Naive B cell (primary cell): ENCODE data around the gene COL4A4. TPM values are rescaled to one million over a fixed set of nuclear protein-coding genes. Genes with fewer than 3 reads are reported as not detected.
A peak's percentile ranks its signal among the peaks of the same experiment; 100 is the strongest.
"Not testable (repeated sequence)": the region's sequence is repeated elsewhere in the genome, so short reads cannot be mapped to it uniquely, and the experiment has no call there.

Source experiments
- ATAC-seq, 2 donors: fragments of 150-1000 bp; cut with Tn5 transposase; 2 replicates each; pipeline ENCODE4 v1.10.0; 2021; ENCODE audit warnings: low read depth in 2 of 2, mild to moderate bottlenecking in 2 of 2, moderate library complexity in 2 of 2
- DNase-seq: peaks from one replicate; pipeline ENCODE4 v3.0.0; 2022
- H3K27ac Mint-ChIP-seq, 6 donors: one replicate each; pipeline ENCODE4 v1.8.0; 2020 to 2022; ENCODE audit warnings: mild to moderate bottlenecking in 6 of 6, mixed read lengths in 6 of 6, moderate library complexity in 5 of 6, inconsistent platforms in 2 of 6
- H3K27me3 Mint-ChIP-seq, 3 donors: one replicate each; pipeline ENCODE4 v1.8.0; 2021 to 2022; ENCODE audit warnings: mixed read lengths in 3 of 3, mild to moderate bottlenecking in 1 of 3
- H3K36me3 Mint-ChIP-seq, 2 donors: one replicate each; pipeline ENCODE4 v1.8.0; 2020 to 2022; ENCODE audit warnings: mixed read lengths in 2 of 2, inconsistent platforms in 1 of 2, mild to moderate bottlenecking in 1 of 2
- H3K4me1 Mint-ChIP-seq, 3 donors: one replicate each; pipeline ENCODE4 v1.8.0; 2020 to 2022; ENCODE audit warnings: mixed read lengths in 3 of 3, inconsistent platforms in 1 of 3, mild to moderate bottlenecking in 1 of 3, moderate library complexity in 1 of 3
- H3K4me3 Mint-ChIP-seq, 8 donors: one replicate each; pipeline ENCODE4 v1.8.0; 2020 to 2022; ENCODE audit warnings: mild to moderate bottlenecking in 8 of 8, mixed read lengths in 8 of 8, moderate library complexity in 8 of 8, inconsistent platforms in 2 of 8
- H3K9me3 Mint-ChIP-seq, 7 donors: one replicate each; pipeline ENCODE4 v1.8.0; 2020 to 2022; ENCODE audit warnings: mixed read lengths in 7 of 7, mild to moderate bottlenecking in 5 of 7, inconsistent platforms in 2 of 7, moderate library complexity in 1 of 7
- polyA plus RNA-seq, 6 donors: library from polyadenylated mRNA; unstranded; fragments of 300-500 nt; fragmentation: Illumina TruSeq; gene quantifications; one replicate each; pipeline ENCODE4 v1.2.3, GENCODE V29; 2021; ENCODE audit warnings: low read depth in 6 of 6

Gene COL4A4
- polyA plus RNA-seq, 6 donors from 2014 or later = 0.03 to 1.7 (median 0.57) TPM; not detected in 1

GRCh38 chr2:227079726-227080125, 84.3 kb downstream of the COL4A4 start:
- no peaks in the 10 kb centered on the region for H3K36me3 Mint-ChIP-seq
- ATAC-seq = no peak

GRCh38 chr2:227065065-227065464, 98.9 kb downstream of the COL4A4 start:
- DNase-seq, H3K27me3 Mint-ChIP-seq, ATAC-seq, H3K27ac Mint-ChIP-seq, H3K4me1 Mint-ChIP-seq, H3K4me3 Mint-ChIP-seq, H3K36me3 Mint-ChIP-seq: not testable (repeated sequence)
- H3K9me3 Mint-ChIP-seq = peaks cover 0 to 12% (median 6%) of the 10 kb centered on the region in 7 donors

More at GRCh38 chr2:227079726-227080125, 84.3 kb downstream of the COL4A4 start:
- Mint-ChIP-seq H3K27me3 (peaks cover 0 to 15% (median 9%) of the 10 kb centered on the region in 3 donors), H3K4me1 (no peaks in the 10 kb centered on the region), H3K27ac (no peak overlapping the region), H3K4me3 (no peak overlapping the region), H3K9me3 (peaks cover 0 to 6% (median 3%) of the 10 kb centered on the region in 7 donors)
- DNase-seq = no peak

GRCh38 chr2:227058888-227059399, 105.1 kb downstream of the COL4A4 start:
- Mint-ChIP-seq H3K4me1 (no peaks in the 10 kb centered on the region), H3K36me3 (peaks cover 0 to 6% of the 10 kb centered on the region in 2 donors), H3K9me3 (peaks cover 0 to 3% (median 0%) of the 10 kb centered on the region in 7 donors), H3K4me3 (no peak overlapping the region), H3K27me3 (peaks cover 0 to 20% (median 7%) of the 10 kb centered on the region in 3 donors), H3K27ac (no peak overlapping the region)
- DNase-seq (no peak), ATAC-seq (no peak)

GRCh38 chr2:227057743-227058447, 106.1 kb downstream of the COL4A4 start:
- H3K27ac Mint-ChIP-seq = no peak overlapping the region
- H3K4me3 Mint-ChIP-seq = no peak overlapping the region
- peaks cover 0 to 6% of the 10 kb centered on the region in 2 donors for H3K36me3 Mint-ChIP-seq
- H3K9me3 Mint-ChIP-seq = peaks cover 0 to 3% (median 0%) of the 10 kb centered on the region in 7 donors
- no peaks in the 10 kb centered on the region for H3K4me1 Mint-ChIP-seq
- H3K27me3 Mint-ChIP-seq = peaks cover 0 to 20% (median 7%) of the 10 kb centered on the region in 3 donors
- DNase-seq (no peak), ATAC-seq (no peak)

GRCh38 chr2:227057060-227057459, 106.9 kb downstream of the COL4A4 start:
- H3K9me3 Mint-ChIP-seq = peaks cover 0 to 3% (median 0%) of the 10 kb centered on the region in 7 donors
- H3K4me1 Mint-ChIP-seq = no peaks in the 10 kb centered on the region
- peaks cover 0 to 20% (median 7%) of the 10 kb centered on the region in 3 donors for H3K27me3 Mint-ChIP-seq
- ATAC-seq (no peak), DNase-seq (no peak)
- peak overlapping the region in 1 of 8 donors; percentile 33 for H3K4me3 Mint-ChIP-seq
- no peak overlapping the region for H3K27ac Mint-ChIP-seq
- H3K36me3 Mint-ChIP-seq = peaks cover 0 to 6% of the 10 kb centered on the region in 2 donors

GRCh38 chr2:227054006-227054405, 110.0 kb downstream of the COL4A4 start:
- H3K4me3 Mint-ChIP-seq = no peak overlapping the region
- H3K27ac Mint-ChIP-seq = no peak overlapping the region
- peaks cover 0 to 8% (median 0%) of the 10 kb centered on the region in 7 donors for H3K9me3 Mint-ChIP-seq
- no peaks in the 10 kb centered on the region for H3K36me3 Mint-ChIP-seq
- ATAC-seq (no peak), DNase-seq (no peak)
- H3K27me3 Mint-ChIP-seq = peaks cover 0 to 8% (median 0%) of the 10 kb centered on the region in 3 donors
- H3K4me1 Mint-ChIP-seq = no peaks in the 10 kb centered on the region

- H3K4me3 Mint-ChIP-seq = no peak overlapping the region
- peaks cover 0 to 8% (median 2%) of the 10 kb centered on the region in 7 donors for H3K9me3 Mint-ChIP-seq
- no peak for ATAC-seq
- H3K36me3 Mint-ChIP-seq = no peaks in the 10 kb centered on the region
- H3K27me3 Mint-ChIP-seq = peaks cover 0 to 7% (median 5%) of the 10 kb centered on the region in 3 donors
- peak overlapping the region in 1 of 6 donors; percentile 49 for H3K27ac Mint-ChIP-seq
- no peaks in the 10 kb centered on the region for H3K4me1 Mint-ChIP-seq
- no peak for DNase-seq
Measured at GRCh38 chr2:227052879-227053278, 111.1 kb downstream of the COL4A4 start.

GRCh38 chr2:227043981-227044380, 120.0 kb downstream of the COL4A4 start:
- Mint-ChIP-seq H3K4me1 (no peaks in the 10 kb centered on the region), H3K27me3 (peaks cover 12 to 22% (median 19%) of the 10 kb centered on the region in 3 donors), H3K36me3 (no peaks in the 10 kb centered on the region), H3K9me3 (peaks cover 0 to 4% (median 0%) of the 10 kb centered on the region in 7 donors), H3K27ac (no peak overlapping the region), H3K4me3 (no peak overlapping the region)
- DNase-seq (no peak), ATAC-seq (no peak)

- Mint-ChIP-seq H3K4me1 (no peaks in the 10 kb centered on the region), H3K9me3 (peaks cover 0 to 7% (median 4%) of the 10 kb centered on the region in 7 donors), H3K27me3 (peaks cover 18 to 31% (median 31%) of the 10 kb centered on the region in 3 donors), H3K4me3 (no peak overlapping the region), H3K36me3 (no peaks in the 10 kb centered on the region), H3K27ac (no peak overlapping the region)
- DNase-seq (no peak), ATAC-seq (no peak)
Measured at GRCh38 chr2:227038550-227039189, 125.3 kb downstream of the COL4A4 start.

- no peak for ATAC-seq
- H3K27me3 Mint-ChIP-seq = peaks cover 18 to 27% (median 23%) of the 10 kb centered on the region in 3 donors
- H3K36me3 Mint-ChIP-seq = no peaks in the 10 kb centered on the region
- no peak for DNase-seq
- H3K4me3 Mint-ChIP-seq = no peak overlapping the region
- H3K27ac Mint-ChIP-seq = no peak overlapping the region
- peaks cover 0 to 7% (median 4%) of the 10 kb centered on the region in 7 donors for H3K9me3 Mint-ChIP-seq
- no peaks in the 10 kb centered on the region for H3K4me1 Mint-ChIP-seq
Measured at GRCh38 chr2:227036527-227036926, 127.5 kb downstream of the COL4A4 start.

- no peaks in the 10 kb centered on the region for H3K4me1 Mint-ChIP-seq
- peaks cover 20 to 24% (median 20%) of the 10 kb centered on the region in 3 donors for H3K27me3 Mint-ChIP-seq
- DNase-seq = no peak
- H3K27ac Mint-ChIP-seq = no peak overlapping the region
- H3K36me3 Mint-ChIP-seq = peaks cover 0 to 3% of the 10 kb centered on the region in 2 donors
- no peak for ATAC-seq
- H3K4me3 Mint-ChIP-seq = no peak overlapping the region
- H3K9me3 Mint-ChIP-seq = peaks cover 0 to 8% (median 2%) of the 10 kb centered on the region in 7 donors
Measured at GRCh38 chr2:227035711-227036367, 128.2 kb downstream of the COL4A4 start.

GRCh38 chr2:227033471-227034148, 130.4 kb downstream of the COL4A4 start:
- Mint-ChIP-seq H3K27me3 (peaks cover 18 to 20% (median 19%) of the 10 kb centered on the region in 3 donors), H3K36me3 (peaks cover 0 to 9% of the 10 kb centered on the region in 2 donors), H3K4me3 (no peak overlapping the region), H3K27ac (peak overlapping the region in 1 of 6 donors; percentile 58), H3K4me1 (no peaks in the 10 kb centered on the region), H3K9me3 (peaks cover 0 to 11% (median 2%) of the 10 kb centered on the region in 7 donors)
- DNase-seq (no peak), ATAC-seq (no peak)

- no peaks in the 10 kb centered on the region for H3K4me1 Mint-ChIP-seq
- H3K36me3 Mint-ChIP-seq = peaks cover 0 to 9% of the 10 kb centered on the region in 2 donors
- DNase-seq = no peak
- no peak for ATAC-seq
- peaks cover 7 to 19% (median 17%) of the 10 kb centered on the region in 3 donors for H3K27me3 Mint-ChIP-seq
- no peak overlapping the region for H3K4me3 Mint-ChIP-seq
- H3K27ac Mint-ChIP-seq = no peak overlapping the region
- H3K9me3 Mint-ChIP-seq = peaks cover 0 to 8% (median 2%) of the 10 kb centered on the region in 7 donors
Measured at GRCh38 chr2:227031379-227031778, 132.6 kb downstream of the COL4A4 start.
